ENCODE results near the gene EDNRA. TPM values are rescaled to one million over a fixed set of nuclear protein-coding genes. Genes with fewer than 3 reads are reported as not detected.

EDNRA gene
- total RNA-seq, 2 experiments from 2014 or later: not detected

GRCh38 chr4:147513091-147513490 is 32.2 kb downstream of the EDNRA start:
- no peaks in the 10 kb centered on the region for H3K36me3 Mint-ChIP-seq (ENCODE audit: low read depth)
- ChIA-PET CTCF (no interaction called here), POLR2A (no interaction called here)
- no peaks in the 10 kb centered on the region for H3K4me1 Mint-ChIP-seq
- H3K27me3 Mint-ChIP-seq: peaks cover 35% of the 10 kb centered on the region
- DNase-seq: no peak
- H3K4me3 Mint-ChIP-seq: no peak overlapping the region
- no peaks in the 10 kb centered on the region for H3K9me3 Mint-ChIP-seq
- H3K27ac Mint-ChIP-seq: no peak overlapping the region

DNA sequence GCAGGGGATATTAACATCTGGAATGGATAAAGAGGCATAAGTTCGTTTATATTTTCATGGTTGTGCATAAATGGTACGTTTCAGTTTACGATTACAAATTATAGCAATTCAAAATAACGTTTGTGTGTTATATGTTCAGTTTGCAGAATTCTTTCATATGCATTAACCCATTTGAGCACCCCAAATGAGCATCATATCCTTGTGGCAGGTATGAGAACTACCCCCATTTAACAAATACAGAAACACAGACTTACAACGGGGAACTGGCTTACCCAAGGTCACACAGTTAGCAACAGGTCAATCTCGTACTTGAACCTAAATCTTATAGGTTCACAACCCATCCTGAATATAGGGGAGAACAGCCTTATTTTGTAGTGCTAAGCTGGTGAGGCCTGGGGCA is 33.1 kb downstream of the EDNRA start:
- ChIA-PET CTCF (no interaction called here), POLR2A (no interaction called here)
- Mint-ChIP-seq H3K27me3 (peaks cover 35% of the 10 kb centered on the region), H3K4me3 (no peak overlapping the region), H3K27ac (no peak overlapping the region), H3K9me3 (no peaks in the 10 kb centered on the region), H3K4me1 (no peaks in the 10 kb centered on the region), H3K36me3 (ENCODE audit: low read depth) (no peaks in the 10 kb centered on the region)
- DNase-seq: no peak

GRCh38 chr4:147515220-147515936 is 34.5 kb downstream of the EDNRA start:
- POLR2A ChIA-PET: no interaction called here
- no peaks in the 10 kb centered on the region for H3K4me1 Mint-ChIP-seq
- no peak overlapping the region for H3K27ac Mint-ChIP-seq
- H3K36me3 Mint-ChIP-seq (ENCODE audit: low read depth): no peaks in the 10 kb centered on the region
- H3K27me3 Mint-ChIP-seq: peaks cover 36% of the 10 kb centered on the region
- CTCF ChIA-PET: interaction anchor here (1.4 kb wide), 2 partner anchors 109 to 352 kb away, joined by 3 to 7 read pairs; no protein-coding TSS in a partner anchor
- no peak for DNase-seq
- no peak overlapping the region for H3K4me3 Mint-ChIP-seq
- H3K9me3 Mint-ChIP-seq: no peaks in the 10 kb centered on the region

DNA sequence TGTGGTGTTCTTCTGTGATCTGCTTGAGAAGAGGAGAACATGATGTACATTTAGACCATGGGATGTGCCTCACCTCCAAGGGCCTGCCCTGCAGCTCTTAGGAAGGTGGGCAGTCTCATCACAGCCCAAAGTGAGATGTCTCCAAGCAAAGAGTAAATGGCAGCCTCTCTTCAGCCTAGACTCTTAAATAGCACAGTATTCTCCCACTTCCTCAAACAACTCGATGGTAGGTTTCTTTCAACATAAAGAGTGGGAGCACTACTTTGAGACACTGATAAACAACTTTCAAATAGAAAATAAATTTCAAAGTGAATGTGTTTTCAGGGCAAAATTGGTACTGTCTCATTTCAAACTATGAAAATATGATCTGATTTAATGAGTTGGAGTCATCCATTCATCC is 35.2 kb downstream of the EDNRA start:
- Mint-ChIP-seq H3K27me3 (peaks cover 29% of the 10 kb centered on the region), H3K36me3 (ENCODE audit: low read depth) (no peaks in the 10 kb centered on the region), H3K4me3 (no peak overlapping the region), H3K4me1 (no peaks in the 10 kb centered on the region), H3K27ac (no peak overlapping the region), H3K9me3 (no peaks in the 10 kb centered on the region)
- ChIA-PET CTCF (interaction anchor here (1.4 kb wide), 2 partner anchors 109 to 351 kb away, joined by 3 to 7 read pairs; no protein-coding TSS in a partner anchor), POLR2A (no interaction called here)
- DNase-seq: no peak

DNA sequence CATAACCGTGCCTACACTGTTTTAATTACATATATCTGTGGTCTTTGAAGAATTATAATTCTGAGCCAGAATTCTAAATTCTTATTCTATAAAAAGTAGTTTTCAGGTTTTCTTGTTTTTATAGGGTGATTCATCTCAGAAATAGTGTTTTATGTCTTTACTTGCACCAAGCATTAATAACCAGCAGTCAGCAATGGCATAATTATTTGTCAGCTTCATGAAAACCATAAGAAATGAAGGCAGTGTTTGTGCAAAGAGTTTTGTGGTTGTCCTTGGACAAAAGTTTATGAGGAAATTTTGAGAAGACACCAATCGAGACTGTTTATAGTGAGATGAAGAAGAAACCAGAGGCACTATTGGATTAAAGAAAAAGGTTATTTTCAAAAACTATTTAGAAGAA is 37.2 kb downstream of the EDNRA start:
- no peak for DNase-seq
- H3K9me3 Mint-ChIP-seq: no peaks in the 10 kb centered on the region
- peaks cover 15% of the 10 kb centered on the region for H3K27me3 Mint-ChIP-seq
- POLR2A ChIA-PET: interaction anchor here (0.6 to 0.9 kb wide), 2 partner anchors 72 to 349 kb away, joined by 4 read pairs; no protein-coding TSS in a partner anchor
- no peaks in the 10 kb centered on the region for H3K36me3 Mint-ChIP-seq (ENCODE audit: low read depth)
- CTCF ChIA-PET: interaction anchor here (0.6 to 2.2 kb wide), 23 partner anchors 8 to 481 kb away, joined by 3 to 64 read pairs (median 4); no protein-coding TSS in a partner anchor
- no peak overlapping the region for H3K4me3 Mint-ChIP-seq
- no peak overlapping the region for H3K27ac Mint-ChIP-seq
- H3K4me1 Mint-ChIP-seq: no peaks in the 10 kb centered on the region

DNA sequence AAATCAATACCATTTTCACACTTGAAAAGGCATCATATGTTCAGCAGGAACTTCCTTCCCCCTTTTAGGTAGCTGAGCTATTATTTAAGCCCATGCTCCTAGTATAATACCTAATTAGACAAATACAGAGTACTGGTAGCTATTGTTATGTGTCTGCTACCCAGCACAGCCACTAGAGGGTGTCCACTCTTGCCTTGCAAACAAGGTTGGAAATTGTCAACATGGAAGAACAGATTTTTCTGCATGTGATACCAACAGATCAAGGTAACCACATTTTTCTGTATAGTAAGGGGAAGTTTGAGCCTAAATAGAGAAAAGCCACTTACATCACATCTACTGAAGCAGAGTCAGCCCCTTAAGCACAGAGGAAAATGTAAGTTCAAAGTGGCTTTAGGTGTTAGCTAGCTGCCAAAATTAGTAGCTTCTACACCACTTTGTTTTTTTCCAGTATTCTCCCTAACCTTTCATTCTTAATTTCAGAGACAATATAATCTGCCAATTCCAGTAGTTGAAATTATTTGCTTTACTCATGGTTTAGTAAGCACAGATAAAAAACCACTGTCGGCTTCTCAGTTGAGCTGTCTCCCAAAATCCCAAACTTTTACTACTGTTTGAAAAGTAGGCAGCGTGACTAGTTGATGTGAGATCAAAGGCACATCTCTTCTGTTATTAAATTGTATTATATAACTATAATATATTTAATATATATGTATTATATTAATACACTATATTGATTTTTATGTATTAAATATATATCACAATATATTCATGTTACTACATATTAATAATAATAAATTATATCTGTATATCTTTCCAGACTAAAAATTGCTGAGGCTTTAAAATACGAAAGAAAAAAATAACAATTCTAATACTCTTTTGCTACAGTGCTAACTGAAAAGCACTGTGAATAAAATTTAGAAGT is 38.2 kb downstream of the EDNRA start:
- Mint-ChIP-seq H3K4me3 (no peak overlapping the region), H3K27ac (no peak overlapping the region), H3K27me3 (peaks cover 18% of the 10 kb centered on the region), H3K36me3 (ENCODE audit: low read depth) (no peaks in the 10 kb centered on the region), H3K9me3 (no peaks in the 10 kb centered on the region), H3K4me1 (no peaks in the 10 kb centered on the region)
- DNase-seq: peak; percentile 57
- CTCF ChIA-PET: interaction anchor here (0.6 to 2.2 kb wide), 29 partner anchors 8 to 482 kb away, joined by 3 to 64 read pairs (median 4); no protein-coding TSS in a partner anchor
- POLR2A ChIA-PET: interaction anchor here (0.6 to 0.9 kb wide), 2 partner anchors 71 to 348 kb away, joined by 4 read pairs; no protein-coding TSS in a partner anchor

DNA sequence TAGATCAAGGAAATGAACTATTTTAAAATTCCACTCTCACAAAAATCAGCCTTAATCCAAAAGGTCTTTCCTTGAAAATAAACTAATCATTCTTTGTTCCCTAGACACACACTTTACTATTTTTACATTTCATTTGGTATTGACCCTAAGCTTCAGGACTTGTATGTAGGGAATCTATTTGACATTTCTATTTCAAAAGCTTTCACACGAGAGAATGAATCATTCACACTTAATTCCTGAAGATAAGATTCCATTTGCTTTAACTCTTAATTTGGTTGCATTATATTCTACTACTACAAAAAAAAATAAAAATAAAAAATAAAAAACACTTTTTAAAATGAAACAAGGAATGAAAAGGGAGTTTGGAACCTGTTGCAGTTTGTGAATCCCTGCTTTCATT is 43.7 kb downstream of the EDNRA start:
- H3K4me3 Mint-ChIP-seq: no peak overlapping the region
- no peak for DNase-seq
- POLR2A ChIA-PET: no interaction called here
- no peak overlapping the region for H3K27ac Mint-ChIP-seq
- H3K36me3 Mint-ChIP-seq (ENCODE audit: low read depth): no peaks in the 10 kb centered on the region
- CTCF ChIA-PET: interaction anchor here (1.0 to 1.2 kb wide), 3 partner anchors 33 to 342 kb away, joined by 3 to 6 read pairs (median 3); no protein-coding TSS in a partner anchor
- H3K9me3 Mint-ChIP-seq: no peaks in the 10 kb centered on the region
- H3K4me1 Mint-ChIP-seq: no peaks in the 10 kb centered on the region
- peaks cover 22% of the 10 kb centered on the region for H3K27me3 Mint-ChIP-seq

DNA sequence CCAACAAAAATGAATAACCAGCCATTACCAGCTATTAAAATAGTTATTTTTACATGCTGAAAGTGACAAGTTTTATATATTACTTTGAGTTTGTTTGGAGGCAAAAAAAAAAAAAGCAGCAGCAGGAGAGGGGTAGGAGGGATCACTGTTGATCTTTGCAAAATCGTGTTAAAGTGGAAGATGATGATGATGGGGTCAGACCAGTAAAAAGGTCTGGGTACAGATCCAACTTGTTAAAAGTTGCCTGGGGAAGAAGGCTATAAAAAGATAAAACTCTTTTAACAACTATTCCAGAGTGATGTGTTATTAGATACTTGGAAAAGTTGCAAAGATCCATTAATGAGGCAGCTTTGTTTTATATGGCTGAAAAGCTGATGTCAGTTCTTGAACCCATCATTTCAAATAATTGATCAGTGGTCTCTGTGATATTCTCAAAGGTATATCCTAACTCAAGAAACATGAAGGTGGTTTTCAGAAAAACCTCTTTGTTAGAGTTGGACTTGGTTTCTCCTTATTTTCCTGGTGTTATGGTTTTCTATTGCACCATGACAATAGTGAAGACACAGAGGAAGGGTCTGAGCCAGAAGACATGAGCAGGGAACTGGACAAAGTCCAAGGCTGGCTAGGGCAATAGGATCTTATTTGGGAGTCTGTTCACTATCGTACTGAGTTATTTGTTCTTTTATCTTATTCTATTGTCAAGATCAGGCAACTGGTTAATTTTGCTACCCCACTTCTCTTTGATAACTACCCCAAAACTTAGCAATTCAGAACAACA is 44.8 kb downstream of the EDNRA start:
- H3K4me1 Mint-ChIP-seq: no peaks in the 10 kb centered on the region
- peaks cover 20% of the 10 kb centered on the region for H3K27me3 Mint-ChIP-seq
- no peaks in the 10 kb centered on the region for H3K36me3 Mint-ChIP-seq (ENCODE audit: low read depth)
- H3K4me3 Mint-ChIP-seq: no peak overlapping the region
- no peak overlapping the region for H3K27ac Mint-ChIP-seq
- H3K9me3 Mint-ChIP-seq: no peaks in the 10 kb centered on the region
- ChIA-PET CTCF (interaction anchor here (0.6 to 1.2 kb wide), 3 partner anchors 43 to 341 kb away, joined by 3 to 6 read pairs (median 3); no protein-coding TSS in a partner anchor), POLR2A (interaction anchor here (0.7 kb wide), 1 partner anchor 23 kb away, joined by 3 read pairs; no protein-coding TSS in a partner anchor)
- no peak for DNase-seq

GRCh38 chr4:147526272-147526654 is 45.4 kb downstream of the EDNRA start:
- H3K4me1 Mint-ChIP-seq: no peaks in the 10 kb centered on the region
- POLR2A ChIA-PET: interaction anchor here (0.7 kb wide), 1 partner anchor 23 kb away, joined by 3 read pairs; no protein-coding TSS in a partner anchor

GRCh38 chr4:147528054-147528453 is 47.2 kb downstream of the EDNRA start:
- ChIA-PET POLR2A (no interaction called here), CTCF (interaction anchor here (2.4 kb wide), 1 partner anchor 9 kb away, joined by 11 read pairs; no protein-coding TSS in a partner anchor)
- no peaks in the 10 kb centered on the region for H3K36me3 Mint-ChIP-seq (ENCODE audit: low read depth)
- H3K27ac Mint-ChIP-seq: no peak overlapping the region
- peaks cover 21% of the 10 kb centered on the region for H3K27me3 Mint-ChIP-seq
- H3K9me3 Mint-ChIP-seq: no peaks in the 10 kb centered on the region
- DNase-seq: no peak
- H3K4me3 Mint-ChIP-seq: no peak overlapping the region
- H3K4me1 Mint-ChIP-seq: no peaks in the 10 kb centered on the region

More at GRCh38 chr4:147526272-147526654, 45.4 kb downstream of the EDNRA start:
- Mint-ChIP-seq H3K4me3 (no peak overlapping the region), H3K27me3 (peaks cover 21% of the 10 kb centered on the region), H3K9me3 (no peaks in the 10 kb centered on the region), H3K36me3 (ENCODE audit: low read depth) (no peaks in the 10 kb centered on the region), H3K27ac (no peak overlapping the region)
- DNase-seq: no peak
- CTCF ChIA-PET: interaction anchor here (0.6 to 2.4 kb wide), 2 partner anchors 8 to 64 kb away, joined by 3 to 11 read pairs; no protein-coding TSS in a partner anchor

GRCh38 chr4:147530134-147530533 is 49.2 kb downstream of the EDNRA start:
- H3K27ac Mint-ChIP-seq: no peak overlapping the region
- ChIA-PET POLR2A (no interaction called here), CTCF (interaction anchor here (1.3 kb wide), 1 partner anchor 12 kb away, joined by 4 read pairs; no protein-coding TSS in a partner anchor)
- no peaks in the 10 kb centered on the region for H3K4me1 Mint-ChIP-seq
- no peak for DNase-seq
- no peaks in the 10 kb centered on the region for H3K36me3 Mint-ChIP-seq (ENCODE audit: low read depth)
- H3K27me3 Mint-ChIP-seq: peaks cover 21% of the 10 kb centered on the region
- no peak overlapping the region for H3K4me3 Mint-ChIP-seq
- H3K9me3 Mint-ChIP-seq: no peaks in the 10 kb centered on the region

GRCh38 chr4:147530723-147531122 is 49.8 kb downstream of the EDNRA start:
- Mint-ChIP-seq H3K4me1 (no peaks in the 10 kb centered on the region), H3K4me3 (no peak overlapping the region), H3K36me3 (ENCODE audit: low read depth) (no peaks in the 10 kb centered on the region), H3K9me3 (no peaks in the 10 kb centered on the region), H3K27me3 (peaks cover 21% of the 10 kb centered on the region), H3K27ac (no peak overlapping the region)
- no peak for DNase-seq
- CTCF ChIA-PET: interaction anchor here (1.3 kb wide), 1 partner anchor 12 kb away, joined by 4 read pairs; no protein-coding TSS in a partner anchor
- POLR2A ChIA-PET: no interaction called here

Measured in activated CD4-positive, alpha-beta memory T cell treated with anti-CD3 and anti-CD28 coated beads, Interleukin-2, amount 10 ng/mL, durations not matched to agents 7 days and 5 days (primary cell).